ENCODE results near the gene WASHC2A. TPM values are rescaled to one million over a fixed set of nuclear protein-coding genes. Genes with fewer than 3 reads are reported as not detected.
"Not testable (repeated sequence)": the region's sequence is repeated elsewhere in the genome, so short reads cannot be mapped to it uniquely, and the experiment has no call there.

The WASHC2A gene
- polyA plus RNA-seq, 1 donor from 2014 or later, result 29.9 TPM

DNA sequence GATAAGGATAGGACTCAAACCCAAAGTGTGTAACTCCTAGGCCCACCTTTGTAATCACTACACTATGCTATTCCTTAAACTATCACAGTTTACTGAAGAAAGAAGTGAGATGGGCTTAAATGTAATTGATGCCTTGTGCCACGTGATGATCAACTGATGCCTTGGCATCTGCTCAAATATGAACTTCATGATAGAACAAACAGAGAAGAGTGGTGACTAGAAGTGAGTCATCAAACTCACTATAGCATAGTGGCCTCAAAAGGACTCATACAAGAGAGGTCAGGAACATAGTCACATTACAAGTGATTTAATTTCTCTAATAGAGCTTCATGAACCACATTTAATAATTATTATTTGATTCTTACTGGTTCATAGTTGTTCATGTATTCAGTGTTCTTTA lies 101.8 kb downstream of the WASHC2A start:
- not testable (repeated sequence) for H3K27me3 Mint-ChIP-seq, H3K9me3 Mint-ChIP-seq, H3K36me3 Mint-ChIP-seq, H3K4me3 Mint-ChIP-seq, H3K27ac Mint-ChIP-seq, H3K4me1 Mint-ChIP-seq

GRCh38 chr10:50174788-50175525 lies 107.2 kb downstream of the WASHC2A start:
- not testable (repeated sequence) for H3K36me3 Mint-ChIP-seq, H3K4me3 Mint-ChIP-seq, H3K27me3 Mint-ChIP-seq, H3K27ac Mint-ChIP-seq, H3K9me3 Mint-ChIP-seq, H3K4me1 Mint-ChIP-seq

Other genes starting within 250 kb of the WASHC2A start
- 16.7 TPM for gene PARG, start 125.9 kb upstream of the WASHC2A start, polyA plus RNA-seq
- gene TIMM23B, start 125.9 kb upstream of the WASHC2A start, polyA plus RNA-seq, result 18.5 TPM
- 2.8 TPM for gene AGAP6, start 79.5 kb upstream of the WASHC2A start, polyA plus RNA-seq
- gene ASAH2, start 183.6 kb downstream of the WASHC2A start, polyA plus RNA-seq, result 1.5 TPM